NCI-H524 treated with DMSO at 0.1 percent for 48 hours (cell line): ENCODE measurements around the gene FAXC.
"Not testable (repeated sequence)": the region's sequence is repeated elsewhere in the genome, so short reads cannot be mapped to it uniquely, and the experiment has no call there.

Experiments
- DNase-seq: peaks from one replicate; lab custom pipeline; 2025; lab: John Stamatoyannopoulos, UW

FAXC gene

GRCh38 chr6:99341862-99342455 is 7.5 kb downstream of the FAXC start:
- DNase-seq: no peak

- DNase-seq: no peak
Measured at GRCh38 chr6:99338188-99338587, 11.3 kb downstream of the FAXC start.

GRCh38 chr6:99335298-99335697 is 14.2 kb downstream of the FAXC start:
- not testable (repeated sequence) for DNase-seq

- DNase-seq: no peak
Measured at GRCh38 chr6:99334526-99335127, 14.8 kb downstream of the FAXC start.

GRCh38 chr6:99333068-99333467 is 16.4 kb downstream of the FAXC start:
- no peak for DNase-seq

- no peak for DNase-seq
Measured at GRCh38 chr6:99331531-99331930, 17.9 kb downstream of the FAXC start.

DNA sequence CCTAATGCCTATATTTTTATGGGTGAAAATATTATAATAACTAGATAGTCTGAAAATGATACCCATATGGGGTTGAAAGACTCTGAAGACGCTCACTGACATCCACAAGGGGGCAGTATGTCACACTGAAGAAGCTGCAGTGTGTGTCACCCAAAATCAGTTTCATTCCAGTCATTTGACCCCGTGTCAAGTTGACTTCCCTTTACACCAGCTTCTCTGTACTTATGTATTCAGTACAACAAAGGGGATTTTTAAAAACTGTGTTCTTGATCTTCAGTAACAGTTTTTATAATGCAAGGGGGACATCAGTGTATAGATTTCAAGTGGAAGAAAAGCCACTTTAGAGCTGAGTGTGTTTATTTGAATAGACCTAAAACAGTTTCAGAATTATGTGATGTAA is 19.3 kb downstream of the FAXC start:
- no peak for DNase-seq

DNA sequence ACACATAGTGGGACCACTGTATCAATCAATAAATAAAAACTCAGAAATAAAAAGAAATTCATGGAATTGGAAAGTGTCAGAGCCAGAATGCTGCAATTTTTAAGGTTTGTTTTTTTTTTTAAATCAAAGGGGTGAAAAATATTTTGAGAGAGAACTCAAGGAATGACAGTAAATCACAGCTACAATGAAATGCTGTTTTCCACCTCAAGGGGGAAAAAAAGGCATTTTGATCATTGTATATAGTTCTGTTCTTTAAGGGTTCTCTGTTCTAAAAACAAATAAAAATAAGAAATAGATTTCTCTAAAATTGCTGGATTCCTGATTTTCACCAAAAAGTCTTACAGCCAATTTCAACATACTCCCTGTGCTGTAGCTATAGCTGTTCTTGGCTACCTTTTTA is 24.5 kb downstream of the FAXC start:
- DNase-seq: no peak

- DNase-seq: no peak
Measured at GRCh38 chr6:99318566-99318965, 30.9 kb downstream of the FAXC start.

DNA sequence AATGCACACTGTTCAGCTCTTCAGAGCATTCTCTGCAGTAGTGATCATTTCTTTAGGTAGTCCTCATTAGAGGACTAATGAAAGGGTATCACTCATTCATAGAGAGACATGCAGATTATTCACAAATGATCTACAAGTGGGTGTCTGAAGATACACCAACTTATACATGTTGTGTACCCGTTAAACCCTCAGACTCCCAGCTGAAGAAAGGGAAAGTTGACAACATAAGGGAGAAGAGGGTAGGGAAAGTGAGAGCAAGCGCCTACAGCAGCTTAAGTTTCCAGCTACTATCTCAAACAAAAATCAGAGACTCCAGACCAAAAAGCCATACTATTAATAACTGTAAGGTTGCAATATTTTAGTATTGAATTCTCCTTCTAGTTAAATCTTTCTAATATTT is 37.1 kb downstream of the FAXC start:
- DNase-seq: no peak

GRCh38 chr6:99310553-99310952 is 38.9 kb downstream of the FAXC start:
- no peak for DNase-seq

- DNase-seq: no peak
Measured at GRCh38 chr6:99309557-99309956, 39.9 kb downstream of the FAXC start.

- DNase-seq: no peak
Measured at GRCh38 chr6:99308788-99309187, 40.7 kb downstream of the FAXC start.

DNA sequence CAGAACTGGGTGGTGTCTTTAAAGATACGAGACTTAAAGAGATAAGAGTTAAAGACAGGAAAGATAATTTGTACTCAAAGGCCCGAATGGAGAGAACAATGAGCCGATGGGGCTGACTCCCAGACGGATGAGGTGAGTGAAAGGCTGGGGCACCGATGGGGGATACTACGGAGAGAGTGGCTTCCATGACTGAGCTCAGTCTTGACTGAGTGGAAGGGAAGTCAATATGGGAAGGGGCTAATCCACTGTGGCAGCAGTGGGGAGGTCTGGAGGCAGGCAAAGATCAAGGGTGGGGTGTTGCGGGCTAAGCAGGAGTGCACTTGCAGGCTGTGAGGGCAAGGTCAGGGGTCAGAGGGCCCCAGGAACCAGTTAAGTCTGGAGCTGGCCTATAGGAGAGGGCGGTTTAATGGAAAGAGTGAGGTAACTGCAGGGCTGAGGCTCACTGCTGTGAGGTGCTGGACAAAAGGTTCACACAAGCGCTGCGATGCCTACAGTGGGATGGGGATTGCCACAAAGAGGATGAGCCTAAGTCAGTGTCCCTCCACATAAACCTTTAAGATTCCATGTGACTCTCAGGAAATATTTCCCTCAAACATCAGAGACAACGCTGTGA is 42.1 kb downstream of the FAXC start:
- no peak for DNase-seq

DNA sequence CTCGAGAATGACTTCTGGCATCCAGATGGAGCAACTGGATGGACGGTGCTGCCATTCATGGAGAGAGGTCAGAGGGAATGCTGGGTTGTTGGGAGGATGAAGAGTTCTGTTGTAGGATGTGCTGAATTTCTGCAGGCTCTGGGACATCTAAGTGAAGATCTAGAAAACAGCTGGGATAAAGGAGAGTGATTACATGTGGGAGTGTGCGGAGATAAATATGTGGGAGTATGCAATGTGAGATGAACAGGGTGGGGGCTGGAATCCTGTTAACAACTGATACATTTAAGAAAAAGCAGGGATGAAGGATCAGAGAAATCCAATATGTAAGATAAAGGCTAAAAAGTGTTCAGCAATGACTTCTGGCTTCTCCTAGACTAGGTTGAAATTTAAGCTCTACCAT is 43.1 kb downstream of the FAXC start:
- no peak for DNase-seq

DNA sequence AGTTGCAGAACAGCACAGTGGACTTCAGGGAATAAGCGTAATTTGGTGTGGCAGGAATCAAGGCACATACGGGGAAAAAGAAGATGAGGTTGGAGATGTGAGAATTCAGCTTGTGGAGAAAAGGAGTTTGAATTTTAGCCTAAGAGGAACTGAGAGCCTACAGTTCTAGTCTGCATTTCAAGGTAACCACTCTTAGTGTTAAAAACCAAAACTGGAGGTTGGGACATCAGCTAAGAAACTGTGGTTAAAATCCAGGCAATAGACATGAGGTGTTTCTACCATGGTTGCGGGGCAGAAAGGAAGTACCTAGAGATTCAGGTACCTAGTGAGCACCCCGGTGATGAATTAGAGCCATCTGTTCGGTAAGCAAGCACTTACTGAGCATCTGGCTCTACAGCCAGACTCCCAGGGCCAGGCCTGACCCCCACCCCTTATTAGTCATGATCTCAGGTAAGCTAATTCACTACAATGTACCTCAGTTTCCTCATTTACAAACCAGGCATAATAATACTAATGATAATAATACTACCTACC is 44.4 kb downstream of the FAXC start:
- no peak for DNase-seq

DNA sequence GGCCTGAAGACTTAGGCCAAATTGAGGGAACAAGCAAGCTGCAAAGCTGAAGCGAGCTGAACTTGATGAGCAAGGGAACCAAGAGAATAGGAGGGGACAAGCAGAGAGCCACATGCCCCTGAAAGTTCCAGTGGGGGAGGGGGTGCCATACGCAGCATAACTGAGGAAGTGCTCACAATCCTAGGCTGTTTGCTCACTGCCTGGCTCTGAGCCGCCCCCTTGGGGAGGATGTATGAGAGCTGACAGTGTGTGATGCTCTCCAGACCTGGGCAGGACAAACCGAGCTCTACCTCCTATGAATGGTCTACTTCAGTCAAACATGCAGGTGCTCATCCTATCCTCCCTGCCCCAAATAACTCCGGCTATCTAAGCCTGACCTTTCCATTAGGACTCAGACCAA is 52.1 kb downstream of the FAXC start:
- no peak for DNase-seq

DNA sequence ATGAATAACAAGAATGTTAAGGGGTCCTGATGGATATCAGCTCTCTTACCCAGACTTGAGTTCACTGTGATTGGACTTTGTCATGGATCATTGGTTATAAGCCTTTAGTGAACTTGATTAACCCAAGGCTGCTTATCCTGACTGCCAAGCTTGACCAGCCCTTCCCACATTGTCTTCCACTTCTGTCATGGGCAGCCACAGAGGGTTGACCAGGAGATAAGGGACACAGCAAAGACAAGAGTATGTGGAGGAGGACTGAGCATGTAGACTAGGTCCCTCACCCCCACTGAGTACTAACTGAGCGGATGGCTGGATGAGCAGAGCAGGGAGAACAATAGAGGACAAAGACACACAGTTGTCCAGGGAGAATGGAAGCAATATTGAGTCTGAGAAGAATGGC is 52.5 kb downstream of the FAXC start:
- no peak for DNase-seq

DNA sequence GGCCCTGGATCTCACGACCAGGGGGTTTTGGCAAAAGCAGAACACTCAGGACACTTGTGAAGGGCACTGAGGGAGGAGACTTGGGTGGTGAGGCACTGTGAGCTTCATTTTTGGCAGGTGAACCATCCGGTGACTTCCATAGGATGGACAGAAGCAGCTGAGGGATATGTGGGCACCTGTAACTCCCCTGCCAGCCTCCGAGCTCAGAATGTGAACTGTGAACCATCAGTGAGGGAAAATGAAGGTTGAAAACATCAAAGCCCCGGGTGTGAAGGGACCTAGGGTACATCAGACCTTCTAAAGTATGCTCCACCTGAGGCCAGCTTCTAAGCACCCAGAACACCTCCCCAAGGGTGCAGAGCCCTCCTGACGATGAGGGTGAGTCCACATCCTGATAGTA is 53.2 kb downstream of the FAXC start:
- no peak for DNase-seq

- no peak for DNase-seq
Measured at GRCh38 chr6:99295276-99295675, 54.2 kb downstream of the FAXC start.

GRCh38 chr6:99294786-99295185 is 54.7 kb downstream of the FAXC start:
- no peak for DNase-seq

DNA sequence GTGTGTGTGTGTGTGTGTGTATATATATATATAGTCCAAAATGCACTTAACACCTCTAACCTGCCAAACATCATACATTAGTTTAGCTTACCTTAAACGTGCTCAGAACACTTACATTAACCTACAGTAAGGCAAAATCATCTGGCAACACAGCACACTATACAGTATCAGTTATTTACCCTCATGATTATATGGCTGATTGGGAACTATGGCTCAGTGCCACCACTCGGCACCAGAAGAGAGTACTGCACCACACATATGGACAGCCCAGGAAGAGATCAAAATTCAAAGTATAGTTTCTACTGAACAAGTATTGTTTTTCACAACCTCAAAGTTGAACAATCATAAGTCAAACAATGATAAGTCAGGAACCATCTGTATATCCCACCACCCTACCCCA is 59.8 kb downstream of the FAXC start:
- DNase-seq: no peak

DNA sequence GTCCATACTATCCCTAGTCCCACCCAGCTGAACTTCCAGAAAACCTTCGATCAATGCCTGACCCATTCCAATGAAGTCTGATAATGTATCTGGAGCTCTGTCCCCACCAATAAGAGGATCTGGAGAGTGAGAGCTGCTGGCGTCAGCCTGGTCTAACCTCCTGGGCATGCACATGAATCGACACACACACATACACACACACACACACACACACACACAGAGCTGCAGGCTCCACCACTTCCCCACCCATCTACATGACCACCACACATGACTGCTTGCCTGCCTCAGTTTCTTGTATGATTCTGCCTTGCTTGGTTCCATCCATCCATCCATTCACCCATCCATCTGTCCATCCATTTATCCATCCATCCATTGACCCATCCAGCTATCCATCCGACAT is 60.8 kb downstream of the FAXC start:
- DNase-seq: no peak

GRCh38 chr6:99287523-99287922 is 62.0 kb downstream of the FAXC start:
- peak; percentile 41 for DNase-seq
